ENCODE data around the gene HAPLN3.

HAPLN3 gene

DNA sequence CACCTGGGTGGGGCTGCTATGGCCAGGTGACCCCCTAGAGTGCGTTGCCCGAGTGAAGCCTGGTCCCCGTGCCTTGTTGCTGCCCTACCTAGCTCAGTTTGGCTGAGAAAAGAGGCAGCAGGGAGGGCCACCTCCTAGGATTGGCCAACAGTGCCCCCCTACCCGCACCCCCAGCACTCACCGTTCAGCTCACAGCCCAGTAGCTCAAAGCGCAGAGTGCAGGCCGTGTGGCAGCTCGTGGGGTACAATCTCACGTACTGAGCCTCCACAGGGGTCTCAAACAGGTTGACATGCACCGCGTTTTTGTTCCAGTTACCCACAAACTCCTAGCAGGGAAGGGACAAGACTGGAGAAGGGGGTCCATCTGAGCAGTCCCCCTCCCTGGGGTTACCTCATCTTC, 10.2 kb upstream of the HAPLN3 start:
- H3K4me1 Mint-ChIP-seq, result peaks cover 48% of the 10 kb centered on the region
- CTCF ChIA-PET, result interaction anchor here (0.7 to 4.2 kb wide), 29 partner anchors 10 to 293 kb away, joined by 3 to 66 read pairs (median 6); partner anchors contain the start of gene HAPLN3
- H3K27ac Mint-ChIP-seq, result peak overlapping the region; percentile 94
- H3K27me3 Mint-ChIP-seq, result no peaks in the 10 kb centered on the region
- H3K4me3 Mint-ChIP-seq, result no peak overlapping the region
- DNase-seq, result no peak
- H3K9me3 Mint-ChIP-seq, result no peaks in the 10 kb centered on the region
- peaks cover 35% of the 10 kb centered on the region for H3K36me3 Mint-ChIP-seq

DNA sequence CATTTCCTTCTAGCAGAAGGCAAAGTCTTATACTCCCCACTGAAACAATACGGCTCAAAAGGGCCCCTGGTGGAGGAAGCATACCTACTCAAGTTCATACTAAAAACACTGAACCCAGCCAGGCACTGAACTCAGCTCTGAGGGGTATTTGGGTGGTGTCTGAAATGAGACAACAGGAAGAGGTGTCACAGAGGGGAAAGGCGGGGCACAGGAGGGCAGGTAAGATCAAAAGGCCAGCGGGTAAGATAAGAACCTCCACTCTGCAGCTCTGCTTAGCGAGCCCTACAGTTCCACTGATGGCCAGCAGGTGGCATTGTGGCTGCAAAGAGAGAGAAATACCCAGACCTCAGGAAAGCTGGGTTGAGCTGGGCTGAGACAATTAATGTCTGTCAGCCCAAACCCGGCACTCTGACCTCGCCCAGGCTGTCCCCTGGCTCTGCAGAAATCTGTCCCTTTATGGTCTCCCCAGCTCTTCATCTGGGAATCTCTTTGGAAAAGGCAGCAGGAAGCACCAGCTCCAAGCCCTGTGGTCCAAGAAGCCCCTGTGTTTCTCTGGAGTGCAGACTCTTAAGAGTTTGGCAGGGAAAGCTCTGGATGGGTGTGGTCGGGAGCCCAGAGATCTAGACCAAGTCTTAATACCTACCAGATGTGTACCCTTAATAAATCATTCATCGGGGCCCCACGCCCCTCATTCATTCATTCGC, 9.4 kb upstream of the HAPLN3 start:
- Mint-ChIP-seq H3K27me3 (no peaks in the 10 kb centered on the region), H3K27ac (peak overlapping the region; percentile 94), H3K4me3 (peak overlapping the region; percentile 42), H3K9me3 (no peaks in the 10 kb centered on the region), H3K36me3 (peaks cover 35% of the 10 kb centered on the region), H3K4me1 (peaks cover 43% of the 10 kb centered on the region)
- DNase-seq, result peak; percentile 98
- CTCF ChIA-PET, result interaction anchor here (0.5 to 4.2 kb wide), 43 partner anchors 9 to 344 kb away, joined by 3 to 66 read pairs (median 5); partner anchors contain the start of genes HAPLN3 and MFGE8

DNA sequence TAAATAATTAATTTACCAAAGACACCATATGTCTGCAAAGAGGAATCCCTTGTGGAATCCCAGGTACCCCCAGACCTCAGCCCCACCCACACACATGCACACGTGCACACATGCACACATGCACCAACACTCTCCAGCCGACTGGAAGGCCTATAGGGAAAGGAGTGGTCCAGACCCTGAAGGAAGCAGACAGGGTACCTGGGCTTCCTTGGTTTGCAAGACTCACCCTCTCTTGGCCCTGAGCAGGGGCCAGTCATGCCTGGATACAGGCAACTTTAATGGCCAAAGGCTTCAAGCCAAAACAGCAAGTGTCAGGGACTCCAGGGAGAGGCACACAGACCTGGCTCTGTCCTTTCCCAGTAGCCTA, 8.9 kb upstream of the HAPLN3 start:
- CTCF ChIA-PET, result interaction anchor here (0.7 to 4.2 kb wide), 37 partner anchors 9 to 303 kb away, joined by 3 to 66 read pairs (median 5); partner anchors contain the start of genes HAPLN3 and MFGE8
- H3K9me3 Mint-ChIP-seq, result no peaks in the 10 kb centered on the region
- peaks cover 29% of the 10 kb centered on the region for H3K36me3 Mint-ChIP-seq
- H3K27me3 Mint-ChIP-seq, result no peaks in the 10 kb centered on the region
- H3K4me1 Mint-ChIP-seq, result peaks cover 43% of the 10 kb centered on the region
- DNase-seq, result no peak
- peak overlapping the region; percentile 42 for H3K4me3 Mint-ChIP-seq
- peak overlapping the region; percentile 94 for H3K27ac Mint-ChIP-seq

DNA sequence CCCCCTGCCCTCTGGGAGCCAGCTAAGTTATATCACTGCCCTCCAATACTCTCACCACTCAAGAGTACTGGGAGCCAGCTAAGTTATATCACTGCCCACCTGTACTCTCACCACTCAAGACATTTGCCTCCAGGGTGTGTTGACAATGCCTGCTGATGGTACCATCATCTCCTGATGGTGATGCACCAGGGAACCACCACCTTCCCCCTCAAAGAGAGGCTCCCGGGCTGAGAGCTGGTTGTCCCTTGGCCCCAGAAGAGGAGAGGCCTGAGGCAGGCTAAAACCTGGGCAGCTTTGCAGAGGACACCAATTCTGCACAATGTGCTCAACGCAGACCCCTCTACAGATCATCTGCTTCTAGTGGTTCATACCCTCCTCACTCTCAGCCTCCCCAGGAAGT, 7.5 kb upstream of the HAPLN3 start:
- Mint-ChIP-seq H3K9me3 (no peaks in the 10 kb centered on the region), H3K4me3 (no peak overlapping the region), H3K27ac (peak overlapping the region; percentile 94), H3K4me1 (peaks cover 40% of the 10 kb centered on the region), H3K36me3 (peaks cover 23% of the 10 kb centered on the region), H3K27me3 (no peaks in the 10 kb centered on the region)
- DNase-seq, result no peak
- CTCF ChIA-PET, result interaction anchor here (0.8 to 4.2 kb wide), 9 partner anchors 10 to 275 kb away, joined by 3 to 66 read pairs (median 3); no protein-coding TSS in a partner anchor

DNA sequence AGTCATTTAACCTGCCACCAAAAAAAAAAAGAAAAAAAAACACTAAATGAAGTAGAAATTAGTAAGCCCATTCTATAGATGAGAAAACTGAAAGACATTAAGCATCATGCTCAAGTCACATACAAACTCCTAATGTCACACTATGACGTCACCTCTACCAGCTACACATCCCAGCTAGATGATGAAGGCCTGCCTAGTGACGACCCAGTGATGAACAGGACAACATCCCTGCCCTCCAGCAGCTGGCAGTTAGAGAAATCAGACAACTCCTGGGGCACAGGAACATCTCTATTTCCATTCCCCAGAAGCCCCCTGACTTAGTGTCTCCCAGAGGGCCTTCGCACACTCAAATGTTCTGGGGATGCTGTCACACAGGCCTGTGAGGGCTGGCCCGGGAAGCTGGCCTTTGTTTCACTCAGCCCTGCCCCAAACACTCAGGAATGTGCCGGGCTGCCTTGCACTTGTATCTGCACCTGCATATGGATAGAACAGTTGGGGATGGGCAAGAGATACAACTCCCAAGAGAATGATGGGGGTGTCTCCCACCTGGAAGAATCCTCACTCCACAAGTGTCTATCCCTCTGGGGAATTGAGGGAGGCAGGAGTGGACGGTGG, 7.0 kb upstream of the HAPLN3 start:
- no peak for DNase-seq
- no peak overlapping the region for H3K4me3 Mint-ChIP-seq
- peaks cover 45% of the 10 kb centered on the region for H3K4me1 Mint-ChIP-seq
- CTCF ChIA-PET, result interaction anchor here (0.8 to 4.2 kb wide), 8 partner anchors 9 to 276 kb away, joined by 3 to 66 read pairs (median 3); no protein-coding TSS in a partner anchor
- H3K27ac Mint-ChIP-seq, result no peak overlapping the region
- no peaks in the 10 kb centered on the region for H3K9me3 Mint-ChIP-seq
- peaks cover 22% of the 10 kb centered on the region for H3K36me3 Mint-ChIP-seq
- no peaks in the 10 kb centered on the region for H3K27me3 Mint-ChIP-seq

DNA sequence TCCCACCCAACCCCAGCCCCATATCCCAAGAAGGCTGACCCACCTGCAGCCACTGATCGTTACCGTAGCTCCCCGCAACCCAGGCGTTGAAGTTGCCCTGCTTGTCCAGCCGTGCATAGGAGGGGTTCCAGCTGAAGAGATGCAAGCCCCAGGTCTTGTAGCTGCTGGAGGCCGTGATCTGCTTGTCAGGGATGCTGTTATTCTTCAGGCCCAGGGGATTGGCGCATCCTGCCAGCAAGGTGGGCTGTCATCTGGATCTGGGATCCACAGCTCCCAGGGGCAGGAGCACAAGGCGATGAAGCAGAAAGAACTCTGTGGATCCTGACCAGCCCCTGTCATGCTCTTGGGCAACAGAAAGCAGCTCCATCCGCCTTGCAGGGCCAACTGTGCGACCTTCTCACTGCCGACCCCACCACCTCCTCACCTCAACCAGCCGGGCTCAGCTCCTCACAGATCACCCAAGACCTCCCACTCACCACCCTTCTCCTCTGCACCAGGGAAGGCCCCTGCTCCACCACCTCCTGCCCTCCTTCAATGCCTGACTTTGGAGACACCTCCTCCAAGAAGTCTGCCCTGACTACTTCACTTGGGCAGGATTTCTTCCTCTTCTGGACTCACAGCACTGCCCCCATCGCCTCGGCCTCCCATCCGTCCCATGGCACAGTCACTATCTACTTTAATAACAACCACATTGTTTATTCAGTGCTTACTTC, 6.3 kb upstream of the HAPLN3 start:
- H3K36me3 Mint-ChIP-seq, result peaks cover 16% of the 10 kb centered on the region
- no peak overlapping the region for H3K27ac Mint-ChIP-seq
- no peaks in the 10 kb centered on the region for H3K27me3 Mint-ChIP-seq
- DNase-seq, result no peak
- H3K4me1 Mint-ChIP-seq, result peaks cover 52% of the 10 kb centered on the region
- H3K4me3 Mint-ChIP-seq, result no peak overlapping the region
- CTCF ChIA-PET, result interaction anchor here (1.4 to 1.5 kb wide), 2 partner anchors 10 to 263 kb away, joined by 3 read pairs; partner anchors contain the start of gene ISG20
- no peaks in the 10 kb centered on the region for H3K9me3 Mint-ChIP-seq

DNA sequence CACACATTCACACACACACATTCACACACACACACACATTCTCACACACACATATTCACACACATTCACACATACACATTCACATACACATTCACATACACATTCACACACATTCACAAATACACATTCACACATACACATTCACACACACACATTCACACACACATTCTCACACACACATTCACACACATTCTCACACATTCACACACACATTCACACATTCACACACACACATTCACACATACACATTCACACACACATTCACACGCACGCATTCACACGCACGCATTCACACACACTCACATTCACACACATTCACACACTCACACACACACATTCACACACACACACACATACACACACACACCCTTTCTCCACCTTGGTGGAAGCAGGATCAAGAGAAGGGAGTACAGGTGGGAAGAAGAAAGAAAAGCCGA, 5.7 kb upstream of the HAPLN3 start:
- no peak for DNase-seq
- H3K4me1 Mint-ChIP-seq, result peaks cover 53% of the 10 kb centered on the region
- no peaks in the 10 kb centered on the region for H3K27me3 Mint-ChIP-seq
- CTCF ChIA-PET, result interaction anchor here (1.2 to 1.5 kb wide), 2 partner anchors 262 to 276 kb away, joined by 3 to 5 read pairs; partner anchors contain the start of gene ISG20
- peaks cover 11% of the 10 kb centered on the region for H3K36me3 Mint-ChIP-seq
- H3K9me3 Mint-ChIP-seq, result no peaks in the 10 kb centered on the region
- no peak overlapping the region for H3K27ac Mint-ChIP-seq
- H3K4me3 Mint-ChIP-seq, result no peak overlapping the region

DNA sequence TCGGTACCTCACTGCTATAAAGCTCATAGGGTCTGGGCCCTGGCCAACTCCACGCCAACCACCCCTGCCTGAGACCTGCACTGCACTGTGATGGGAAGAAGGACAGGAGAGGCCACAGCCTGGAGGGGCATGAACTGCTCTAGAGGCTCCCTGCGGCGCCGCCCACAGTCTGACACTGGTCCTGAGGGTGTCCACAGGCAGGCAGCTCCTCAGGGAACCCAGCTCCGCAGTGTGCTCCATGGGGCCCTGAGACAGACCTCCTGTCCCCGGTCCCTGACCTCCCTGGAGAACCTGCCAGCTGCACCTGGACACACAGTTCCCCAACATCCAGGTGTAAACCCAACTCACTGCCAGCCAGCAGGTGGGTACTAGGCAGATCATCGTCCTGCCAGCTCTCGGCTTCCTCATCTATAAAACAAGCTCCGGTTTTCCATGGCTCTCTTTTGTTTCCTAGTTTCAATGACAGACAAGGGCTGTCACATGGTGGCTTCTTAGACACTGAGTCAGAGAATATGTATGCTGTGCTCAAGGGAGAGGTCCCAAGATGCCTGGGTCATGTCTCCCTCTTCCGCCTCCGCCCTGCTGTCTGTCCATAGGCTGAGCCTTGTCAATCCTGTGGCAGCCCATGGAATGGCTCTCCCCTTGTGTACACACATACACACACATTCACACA, 5.1 kb upstream of the HAPLN3 start:
- DNase-seq, result no peak
- Mint-ChIP-seq H3K4me3 (no peak overlapping the region), H3K27ac (no peak overlapping the region), H3K9me3 (no peaks in the 10 kb centered on the region), H3K27me3 (peaks cover 3% of the 10 kb centered on the region), H3K36me3 (peaks cover 9% of the 10 kb centered on the region), H3K4me1 (peaks cover 53% of the 10 kb centered on the region)
- CTCF ChIA-PET, result interaction anchor here (0.7 to 1.5 kb wide), 3 partner anchors 229 to 277 kb away, joined by 3 to 5 read pairs (median 3); partner anchors contain the start of gene ISG20

DNA sequence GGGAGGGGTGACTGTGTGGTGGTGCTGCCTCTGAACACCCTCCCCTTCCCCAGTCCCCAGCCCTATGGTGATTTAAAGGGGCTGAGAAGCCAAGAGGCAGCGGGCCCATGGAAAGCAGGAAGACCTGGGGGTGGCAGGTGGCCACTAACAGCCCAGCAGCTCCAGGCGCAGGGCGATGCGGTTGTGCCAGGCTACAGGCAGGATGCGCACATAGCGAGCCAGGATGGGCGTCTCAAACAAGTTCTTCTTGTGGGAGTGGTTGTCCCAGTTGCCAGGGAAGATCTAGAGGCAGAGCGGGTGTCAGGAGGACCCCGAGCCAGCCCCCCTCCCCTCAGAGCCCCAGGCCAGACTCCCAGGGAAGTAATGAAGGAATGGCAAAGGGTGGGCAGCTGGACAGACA, 3.9 kb upstream of the HAPLN3 start:
- Mint-ChIP-seq H3K27ac (no peak overlapping the region), H3K36me3 (peaks cover 7% of the 10 kb centered on the region), H3K9me3 (no peaks in the 10 kb centered on the region), H3K4me1 (peaks cover 44% of the 10 kb centered on the region), H3K27me3 (peaks cover 5% of the 10 kb centered on the region), H3K4me3 (no peak overlapping the region)
- DNase-seq, result no peak
- CTCF ChIA-PET, result no interaction called here

DNA sequence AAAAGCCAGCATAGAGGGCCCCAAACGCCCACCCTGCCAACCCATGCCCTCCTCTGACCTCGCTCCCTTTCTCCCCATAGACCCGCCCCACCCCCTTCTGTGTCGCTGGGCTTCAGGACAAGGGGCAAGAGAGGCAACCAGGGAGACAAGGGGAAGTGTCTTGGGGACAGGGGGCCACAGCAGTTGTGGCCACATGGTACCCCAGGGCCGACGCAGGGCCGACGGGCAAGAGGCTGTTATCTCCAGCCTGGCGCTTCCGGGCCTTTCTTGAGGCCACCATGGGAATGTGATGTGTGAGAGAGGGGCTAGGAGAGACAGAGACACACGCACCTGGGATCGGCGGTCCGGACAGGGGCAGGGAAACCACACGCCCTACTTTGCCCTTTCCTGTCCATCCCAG, 3.4 kb upstream of the HAPLN3 start:
- DNase-seq, result no peak
- Mint-ChIP-seq H3K27ac (no peak overlapping the region), H3K9me3 (no peaks in the 10 kb centered on the region), H3K4me1 (peaks cover 44% of the 10 kb centered on the region), H3K36me3 (peaks cover 3% of the 10 kb centered on the region), H3K27me3 (peaks cover 5% of the 10 kb centered on the region), H3K4me3 (no peak overlapping the region)
- CTCF ChIA-PET, result no interaction called here

DNA sequence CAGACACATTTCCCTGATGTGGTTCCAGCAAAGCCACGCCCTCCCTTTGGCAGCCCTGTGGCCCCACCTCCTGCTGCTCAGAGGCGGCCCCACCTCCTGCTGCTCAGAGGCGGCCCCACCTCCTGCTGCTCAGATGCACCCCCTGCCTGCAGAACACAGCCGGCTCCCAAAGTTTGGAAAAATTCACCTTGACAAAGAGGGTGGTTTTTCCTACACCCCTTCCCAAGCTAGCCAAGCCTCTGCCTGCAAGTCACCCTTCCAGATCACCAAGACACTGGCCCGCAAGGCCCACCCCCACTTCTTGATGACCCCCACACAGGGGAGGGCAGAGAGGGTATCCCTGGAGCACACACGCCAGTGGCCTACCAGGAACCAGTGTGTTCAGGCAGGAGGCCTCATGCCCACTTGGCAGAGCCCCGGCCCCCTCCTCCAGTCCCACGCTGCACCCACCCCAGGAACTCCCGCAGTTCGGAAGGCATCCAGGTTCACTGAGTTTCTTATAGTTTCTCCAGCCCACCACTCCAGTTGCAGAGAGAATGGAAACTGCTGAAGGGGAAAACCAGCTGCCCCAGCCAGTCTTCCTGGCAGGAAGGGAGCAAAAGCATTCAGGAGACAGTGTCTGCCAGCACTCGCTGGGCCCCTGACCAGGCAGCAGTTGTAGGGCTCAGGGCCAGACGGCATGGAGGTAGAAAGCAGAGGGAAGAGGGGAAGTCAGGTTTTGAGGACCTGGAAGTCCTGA, 2.3 kb upstream of the HAPLN3 start:
- DNase-seq, result peak; percentile 88
- CTCF ChIA-PET, result interaction anchor here (0.6 to 3.2 kb wide), 3 partner anchors 7 to 273 kb away, joined by 4 to 31 read pairs (median 6); no protein-coding TSS in a partner anchor
- Mint-ChIP-seq H3K4me1 (peaks cover 40% of the 10 kb centered on the region), H3K27ac (peak overlapping the region; percentile 28), H3K27me3 (peaks cover 5% of the 10 kb centered on the region), H3K36me3 (peaks cover 8% of the 10 kb centered on the region), H3K9me3 (no peaks in the 10 kb centered on the region), H3K4me3 (no peak overlapping the region)

DNA sequence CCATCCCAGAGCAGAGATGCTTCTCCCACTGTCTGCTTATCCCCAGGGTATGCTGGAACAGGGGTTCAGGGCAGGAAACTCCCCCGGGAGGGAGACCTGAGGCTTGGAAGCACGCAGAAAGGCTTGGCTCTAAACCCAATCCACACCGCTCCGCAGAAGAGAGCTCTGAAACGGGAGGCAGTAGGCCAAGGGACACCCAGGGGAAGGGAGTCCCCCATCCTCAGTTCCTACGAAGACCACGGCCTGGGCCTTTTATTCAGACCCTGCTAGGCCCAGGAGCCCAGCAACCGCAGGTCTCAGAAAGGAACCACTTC, 1.8 kb upstream of the HAPLN3 start:
- no peak overlapping the region for H3K27ac Mint-ChIP-seq
- H3K4me3 Mint-ChIP-seq, result no peak overlapping the region
- H3K27me3 Mint-ChIP-seq, result peaks cover 5% of the 10 kb centered on the region
- H3K9me3 Mint-ChIP-seq, result no peaks in the 10 kb centered on the region
- peaks cover 7% of the 10 kb centered on the region for H3K36me3 Mint-ChIP-seq
- CTCF ChIA-PET, result interaction anchor here (1.6 to 3.2 kb wide), 2 partner anchors 8 to 273 kb away, joined by 6 to 31 read pairs; no protein-coding TSS in a partner anchor
- DNase-seq, result no peak
- H3K4me1 Mint-ChIP-seq, result peaks cover 37% of the 10 kb centered on the region

DNA sequence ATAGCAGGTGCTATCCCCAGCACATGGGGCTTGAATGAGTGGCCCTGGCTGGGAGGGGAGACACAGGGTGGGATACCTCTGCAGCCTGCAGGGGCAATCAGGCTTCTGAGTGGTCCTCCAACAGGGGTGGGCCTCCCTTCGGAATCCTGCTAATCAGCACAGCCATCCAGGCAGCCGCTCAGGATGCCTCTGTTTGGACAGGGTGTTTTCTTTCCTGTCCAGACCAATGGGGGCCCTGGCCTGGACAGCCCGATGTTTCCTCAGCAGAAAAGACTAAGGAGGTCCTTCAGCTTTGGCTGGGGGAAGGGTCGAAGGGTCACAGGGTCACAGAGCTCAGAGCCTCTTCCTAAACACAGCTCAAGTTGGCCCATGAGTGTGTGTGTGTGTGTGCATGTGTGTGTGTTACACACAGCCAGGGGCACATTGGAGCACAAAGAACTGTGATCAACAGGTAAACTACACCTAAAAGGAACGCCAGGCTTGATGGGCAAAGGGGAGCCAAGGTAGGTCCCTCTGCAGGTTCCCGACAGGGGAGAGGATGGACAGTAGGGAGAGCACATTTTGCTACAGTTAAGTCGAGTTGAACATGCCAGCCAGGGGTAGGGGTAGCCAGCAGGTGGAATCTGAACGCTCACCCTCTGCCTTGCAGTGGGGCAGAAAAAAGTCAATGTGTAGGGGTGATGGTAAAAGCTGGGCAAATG, 1.1 kb upstream of the HAPLN3 start:
- DNase-seq, result no peak
- H3K4me1 Mint-ChIP-seq, result peaks cover 37% of the 10 kb centered on the region
- peak overlapping the region; percentile 8 for H3K4me3 Mint-ChIP-seq
- CTCF ChIA-PET, result interaction anchor here (1.6 to 3.2 kb wide), 2 partner anchors 9 to 272 kb away, joined by 6 to 31 read pairs; no protein-coding TSS in a partner anchor
- H3K27me3 Mint-ChIP-seq, result peaks cover 5% of the 10 kb centered on the region
- peak overlapping the region; percentile 40 for H3K27ac Mint-ChIP-seq
- peaks cover 8% of the 10 kb centered on the region for H3K36me3 Mint-ChIP-seq
- H3K9me3 Mint-ChIP-seq, result no peaks in the 10 kb centered on the region

All from activated naive CD4-positive, alpha-beta T cell treated with anti-CD3 and anti-CD28 coated beads, Interleukin-2, amount 10 ng/mL, durations not matched to agents 7 days and 5 days (primary cell).